HepG2 (cell line): Measurements from ENCODE around the gene KLHL40. TPM values are rescaled to one million over a fixed set of nuclear protein-coding genes. Genes with fewer than 3 reads are reported as not detected.

Experiments used
- FOXA1 ChIP-seq, 2 experiments: fragments of 450-650 bp in 1 of 2; sonication (generic) in 1 of 2; formaldehyde crosslinking in 1 of 2; IDR thresholded peaks; 2 replicates each; pipeline versions ENCODE4 v1.4.0 to v1.6.1; 2016 to 2020; ENCODE audit warnings: missing genetic modification reagents in 1 of 2
- HOXA9 ChIP-seq: sonication (generic); formaldehyde crosslinking; IDR thresholded peaks from 2 replicates; pipeline ENCODE4 v1.8.1; 2022; ENCODE audit warnings: missing genetic modification reagents, mild to moderate bottlenecking, moderate library complexity, borderline replicate concordance
- MIXL1 ChIP-seq: IDR thresholded peaks from 2 replicates; pipeline ENCODE4 v1.6.1; 2016
- NAIF1 ChIP-seq: sonication (generic); formaldehyde crosslinking; IDR thresholded peaks from 2 replicates; pipeline ENCODE4 v1.5.0; 2020; ENCODE audit warnings: mild to moderate bottlenecking, missing genetic modification reagents, borderline replicate concordance
- PCBP2 ChIP-seq: fragments of 200-400 bp; formaldehyde crosslinking; optimal IDR thresholded peaks from 2 replicates; pipeline ENCODE3; 2018; ENCODE audit warnings: low read length, low read depth; ENCODE audit not compliant: poor library complexity, severe bottlenecking
- ZFP62 ChIP-seq: sonication (generic); formaldehyde crosslinking; IDR thresholded peaks from 2 replicates; pipeline ENCODE4 v1.4.0; 2020; ENCODE audit warnings: missing genetic modification reagents
- ZNF207 ChIP-seq: fragments of 450-650 bp; IDR thresholded peaks from 2 replicates; pipeline ENCODE4 v1.6.1; 2016; ENCODE audit warnings: antibody characterized with exemption, borderline replicate concordance
- ZNF232 ChIP-seq: sonication (generic); formaldehyde crosslinking; IDR thresholded peaks from 2 replicates; pipeline ENCODE4 v1.4.0; 2020; ENCODE audit warnings: missing genetic modification reagents, borderline replicate concordance
- ZNF766 ChIP-seq: sonication (generic); formaldehyde crosslinking; IDR thresholded peaks from 2 replicates; pipeline ENCODE4 v1.5.0; 2020; ENCODE audit warnings: missing genetic modification reagents, borderline replicate concordance
- ZNF768 ChIP-seq: sonication (generic); formaldehyde crosslinking; IDR thresholded peaks from 2 replicates; pipeline ENCODE4 v1.4.0; 2020; ENCODE audit warnings: missing genetic modification reagents
- polyA plus RNA-seq, 8 experiments: library from polyadenylated mRNA; depleted of rRNA in 3 of 8; stranded (reverse) in 7 of 8; unstranded in 1 of 8; fragments of >200 nt; fragmentation: Illumina TruSeq in 4 of 8; extraction: Trizol in 4 of 8; gene quantifications; 2 replicates each; pipeline versions ENCODE4 v1.2.1 to v1.2.3, GENCODE V29; 2011 to 2016; ENCODE audit warnings: low read depth in 4 of 8, missing spikeins in 1 of 8, mixed read lengths in 1 of 8; ENCODE audit not compliant: insufficient read depth in 1 of 8
- total RNA-seq, 5 experiments: library from RNA; depleted of rRNA; stranded (reverse); fragments of >200 nt; fragmentation: Illumina TruSeq; extraction: Trizol; gene quantifications; 2 replicates each; pipeline ENCODE4 v1.2.3, GENCODE V29; 2016; ENCODE audit warnings: low read depth in 1 of 5
- TF ChIP-seq, protein P1 (sequence below): sonication (generic); formaldehyde crosslinking; IDR thresholded peaks from 2 replicates; pipeline ENCODE4 v1.4.0; 2020; ENCODE audit warnings: missing genetic modification reagents, borderline replicate concordance
- TF ChIP-seq, protein P2 (sequence below): sonication (generic); formaldehyde crosslinking; IDR thresholded peaks from 2 replicates; pipeline ENCODE4 v1.4.0; 2020; ENCODE audit warnings: missing genetic modification reagents
- TF ChIP-seq, protein P3 (sequence below): sonication (generic); formaldehyde crosslinking; IDR thresholded peaks from 2 replicates; pipeline ENCODE4 v1.8.1; 2023; ENCODE audit warnings: missing genetic modification reagents, mild to moderate bottlenecking, borderline replicate concordance
- TF ChIP-seq, protein P4 (sequence below): sonication (generic); formaldehyde crosslinking; IDR thresholded peaks from 2 replicates; pipeline ENCODE4 v1.4.0; 2020; ENCODE audit warnings: missing genetic modification reagents
- TF ChIP-seq, protein P5 (sequence below): sonication (generic); formaldehyde crosslinking; conservative IDR thresholded peaks from 2 replicates; pipeline ENCODE4 v1.8.0; 2022; ENCODE audit warnings: missing genetic modification reagents

KLHL40 gene
- total and polyA plus RNA-seq, 2 of the 13 experiments (the other 11 are each of a cell fraction or from before 2014, with no cell fraction given) = not detected

DNA sequence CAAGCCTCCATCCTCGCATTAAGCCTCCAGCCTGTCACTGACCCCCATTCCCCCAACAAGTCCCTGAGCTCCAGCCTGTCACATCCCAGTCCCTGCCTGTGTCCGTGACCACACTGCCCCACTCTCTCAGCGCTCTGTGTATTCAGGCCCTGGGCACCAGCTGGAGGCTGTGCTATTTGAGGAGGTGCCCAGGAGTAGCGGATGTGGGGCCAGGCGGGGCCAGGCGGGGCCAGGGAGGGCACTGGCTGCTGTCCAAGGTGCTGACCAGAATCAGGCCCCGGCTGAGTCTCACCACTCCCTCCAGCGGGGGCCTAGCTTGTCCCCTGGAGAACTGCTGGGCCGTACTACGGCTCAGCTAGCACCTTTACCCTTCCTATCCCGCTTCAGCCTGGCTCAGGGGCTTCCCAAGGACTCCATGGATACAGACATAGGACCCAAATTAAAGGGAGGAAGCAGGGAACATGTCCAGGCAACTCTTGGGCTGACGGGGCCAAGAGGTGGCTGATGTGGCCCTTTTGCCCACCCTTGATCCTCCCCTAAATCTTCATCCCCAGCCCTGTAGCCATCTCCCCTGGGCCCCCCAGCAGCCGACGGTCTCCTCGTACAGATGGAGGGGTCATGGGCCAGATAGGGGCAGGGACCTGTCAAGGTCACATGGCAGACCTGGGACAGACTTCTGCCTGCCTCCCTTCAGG, 16.2 kb downstream of the KLHL40 start (continued):
- TF ChIP-seq ZNF768 (CRISPR knock-in tag) (peak; percentile 70; the same call in 1 of the 2 replicates), NAIF1 (peak; percentile 51; the same call in 1 of the 2 replicates), ZNF232 (CRISPR knock-in tag) (peak; percentile 98), MIXL1 (CRISPR knock-in tag) (peak; percentile 71; the same call in 1 of the 2 replicates), ZNF207 (no peak), ZFP62 (CRISPR knock-in tag) (no peak), HOXA9 (peak; percentile 64; the same call in 1 of the 2 replicates), FOXA1 (IDR thresholded peaks at IDR 0.05) (no peak), FOXA1 (CRISPR knock-in tag; IDR thresholded peaks at IDR 0.05) (no peak), PCBP2 (no peak), ZNF766 (CRISPR knock-in tag) (peak; percentile 84; the same call in 1 of the 2 replicates)
- TF ChIP-seq, protein P1, sequence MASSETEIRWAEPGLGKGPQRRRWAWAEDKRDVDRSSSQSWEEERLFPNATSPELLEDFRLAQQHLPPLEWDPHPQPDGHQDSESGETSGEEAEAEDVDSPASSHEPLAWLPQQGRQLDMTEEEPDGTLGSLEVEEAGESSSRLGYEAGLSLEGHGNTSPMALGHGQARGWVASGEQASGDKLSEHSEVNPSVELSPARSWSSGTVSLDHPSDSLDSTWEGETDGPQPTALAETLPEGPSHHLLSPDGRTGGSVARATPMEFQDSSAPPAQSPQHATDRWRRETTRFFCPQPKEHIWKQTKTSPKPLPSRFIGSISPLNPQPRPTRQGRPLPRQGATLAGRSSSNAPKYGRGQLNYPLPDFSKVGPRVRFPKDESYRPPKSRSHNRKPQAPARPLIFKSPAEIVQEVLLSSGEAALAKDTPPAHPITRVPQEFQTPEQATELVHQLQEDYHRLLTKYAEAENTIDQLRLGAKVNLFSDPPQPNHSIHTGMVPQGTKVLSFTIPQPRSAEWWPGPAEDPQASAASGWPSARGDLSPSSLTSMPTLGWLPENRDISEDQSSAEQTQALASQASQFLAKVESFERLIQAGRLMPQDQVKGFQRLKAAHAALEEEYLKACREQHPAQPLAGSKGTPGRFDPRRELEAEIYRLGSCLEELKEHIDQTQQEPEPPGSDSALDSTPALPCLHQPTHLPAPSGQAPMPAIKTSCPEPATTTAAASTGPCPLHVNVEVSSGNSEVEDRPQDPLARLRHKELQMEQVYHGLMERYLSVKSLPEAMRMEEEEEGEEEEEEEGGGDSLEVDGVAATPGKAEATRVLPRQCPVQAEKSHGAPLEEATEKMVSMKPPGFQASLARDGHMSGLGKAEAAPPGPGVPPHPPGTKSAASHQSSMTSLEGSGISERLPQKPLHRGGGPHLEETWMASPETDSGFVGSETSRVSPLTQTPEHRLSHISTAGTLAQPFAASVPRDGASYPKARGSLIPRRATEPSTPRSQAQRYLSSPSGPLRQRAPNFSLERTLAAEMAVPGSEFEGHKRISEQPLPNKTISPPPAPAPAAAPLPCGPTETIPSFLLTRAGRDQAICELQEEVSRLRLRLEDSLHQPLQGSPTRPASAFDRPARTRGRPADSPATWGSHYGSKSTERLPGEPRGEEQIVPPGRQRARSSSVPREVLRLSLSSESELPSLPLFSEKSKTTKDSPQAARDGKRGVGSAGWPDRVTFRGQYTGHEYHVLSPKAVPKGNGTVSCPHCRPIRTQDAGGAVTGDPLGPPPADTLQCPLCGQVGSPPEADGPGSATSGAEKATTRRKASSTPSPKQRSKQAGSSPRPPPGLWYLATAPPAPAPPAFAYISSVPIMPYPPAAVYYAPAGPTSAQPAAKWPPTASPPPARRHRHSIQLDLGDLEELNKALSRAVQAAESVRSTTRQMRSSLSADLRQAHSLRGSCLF (CRISPR knock-in tag) = peak; percentile 95
- TF ChIP-seq, protein P2, sequence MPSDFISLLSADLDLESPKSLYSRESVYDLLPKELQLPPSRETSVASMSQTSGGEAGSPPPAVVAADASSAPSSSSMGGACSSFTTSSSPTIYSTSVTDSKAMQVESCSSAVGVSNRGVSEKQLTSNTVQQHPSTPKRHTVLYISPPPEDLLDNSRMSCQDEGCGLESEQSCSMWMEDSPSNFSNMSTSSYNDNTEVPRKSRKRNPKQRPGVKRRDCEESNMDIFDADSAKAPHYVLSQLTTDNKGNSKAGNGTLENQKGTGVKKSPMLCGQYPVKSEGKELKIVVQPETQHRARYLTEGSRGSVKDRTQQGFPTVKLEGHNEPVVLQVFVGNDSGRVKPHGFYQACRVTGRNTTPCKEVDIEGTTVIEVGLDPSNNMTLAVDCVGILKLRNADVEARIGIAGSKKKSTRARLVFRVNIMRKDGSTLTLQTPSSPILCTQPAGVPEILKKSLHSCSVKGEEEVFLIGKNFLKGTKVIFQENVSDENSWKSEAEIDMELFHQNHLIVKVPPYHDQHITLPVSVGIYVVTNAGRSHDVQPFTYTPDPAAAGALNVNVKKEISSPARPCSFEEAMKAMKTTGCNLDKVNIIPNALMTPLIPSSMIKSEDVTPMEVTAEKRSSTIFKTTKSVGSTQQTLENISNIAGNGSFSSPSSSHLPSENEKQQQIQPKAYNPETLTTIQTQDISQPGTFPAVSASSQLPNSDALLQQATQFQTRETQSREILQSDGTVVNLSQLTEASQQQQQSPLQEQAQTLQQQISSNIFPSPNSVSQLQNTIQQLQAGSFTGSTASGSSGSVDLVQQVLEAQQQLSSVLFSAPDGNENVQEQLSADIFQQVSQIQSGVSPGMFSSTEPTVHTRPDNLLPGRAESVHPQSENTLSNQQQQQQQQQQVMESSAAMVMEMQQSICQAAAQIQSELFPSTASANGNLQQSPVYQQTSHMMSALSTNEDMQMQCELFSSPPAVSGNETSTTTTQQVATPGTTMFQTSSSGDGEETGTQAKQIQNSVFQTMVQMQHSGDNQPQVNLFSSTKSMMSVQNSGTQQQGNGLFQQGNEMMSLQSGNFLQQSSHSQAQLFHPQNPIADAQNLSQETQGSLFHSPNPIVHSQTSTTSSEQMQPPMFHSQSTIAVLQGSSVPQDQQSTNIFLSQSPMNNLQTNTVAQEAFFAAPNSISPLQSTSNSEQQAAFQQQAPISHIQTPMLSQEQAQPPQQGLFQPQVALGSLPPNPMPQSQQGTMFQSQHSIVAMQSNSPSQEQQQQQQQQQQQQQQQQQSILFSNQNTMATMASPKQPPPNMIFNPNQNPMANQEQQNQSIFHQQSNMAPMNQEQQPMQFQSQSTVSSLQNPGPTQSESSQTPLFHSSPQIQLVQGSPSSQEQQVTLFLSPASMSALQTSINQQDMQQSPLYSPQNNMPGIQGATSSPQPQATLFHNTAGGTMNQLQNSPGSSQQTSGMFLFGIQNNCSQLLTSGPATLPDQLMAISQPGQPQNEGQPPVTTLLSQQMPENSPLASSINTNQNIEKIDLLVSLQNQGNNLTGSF = peak; percentile 93
- TF ChIP-seq, protein P3, sequence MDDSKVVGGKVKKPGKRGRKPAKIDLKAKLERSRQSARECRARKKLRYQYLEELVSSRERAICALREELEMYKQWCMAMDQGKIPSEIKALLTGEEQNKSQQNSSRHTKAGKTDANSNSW (CRISPR knock-in tag) = peak; percentile 79; the same call in 1 of the 2 replicates
- TF ChIP-seq, protein P4, sequence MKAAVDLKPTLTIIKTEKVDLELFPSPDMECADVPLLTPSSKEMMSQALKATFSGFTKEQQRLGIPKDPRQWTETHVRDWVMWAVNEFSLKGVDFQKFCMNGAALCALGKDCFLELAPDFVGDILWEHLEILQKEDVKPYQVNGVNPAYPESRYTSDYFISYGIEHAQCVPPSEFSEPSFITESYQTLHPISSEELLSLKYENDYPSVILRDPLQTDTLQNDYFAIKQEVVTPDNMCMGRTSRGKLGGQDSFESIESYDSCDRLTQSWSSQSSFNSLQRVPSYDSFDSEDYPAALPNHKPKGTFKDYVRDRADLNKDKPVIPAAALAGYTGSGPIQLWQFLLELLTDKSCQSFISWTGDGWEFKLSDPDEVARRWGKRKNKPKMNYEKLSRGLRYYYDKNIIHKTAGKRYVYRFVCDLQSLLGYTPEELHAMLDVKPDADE = peak; percentile 89
- TF ChIP-seq, protein P5, sequence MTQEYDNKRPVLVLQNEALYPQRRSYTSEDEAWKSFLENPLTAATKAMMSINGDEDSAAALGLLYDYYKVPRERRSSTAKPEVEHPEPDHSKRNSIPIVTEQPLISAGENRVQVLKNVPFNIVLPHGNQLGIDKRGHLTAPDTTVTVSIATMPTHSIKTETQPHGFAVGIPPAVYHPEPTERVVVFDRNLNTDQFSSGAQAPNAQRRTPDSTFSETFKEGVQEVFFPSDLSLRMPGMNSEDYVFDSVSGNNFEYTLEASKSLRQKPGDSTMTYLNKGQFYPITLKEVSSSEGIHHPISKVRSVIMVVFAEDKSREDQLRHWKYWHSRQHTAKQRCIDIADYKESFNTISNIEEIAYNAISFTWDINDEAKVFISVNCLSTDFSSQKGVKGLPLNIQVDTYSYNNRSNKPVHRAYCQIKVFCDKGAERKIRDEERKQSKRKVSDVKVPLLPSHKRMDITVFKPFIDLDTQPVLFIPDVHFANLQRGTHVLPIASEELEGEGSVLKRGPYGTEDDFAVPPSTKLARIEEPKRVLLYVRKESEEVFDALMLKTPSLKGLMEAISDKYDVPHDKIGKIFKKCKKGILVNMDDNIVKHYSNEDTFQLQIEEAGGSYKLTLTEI (CRISPR knock-in tag) = no peak
